Neutrophil (primary cell): ENCODE results near the gene FIGNL1.

Experiments used
- H3K27ac ChIP-seq: fragments of 200-600 bp; sonication (generic); 2 replicates; pipeline ENCODE4 v1.5.1; 2016; ENCODE audit warnings: mild to moderate bottlenecking, moderate library complexity
- H3K27me3 ChIP-seq: fragments of 200-600 bp; sonication (generic); 2 replicates; pipeline ENCODE4 v1.6.0; 2016; ENCODE audit warnings: mild to moderate bottlenecking
- H3K36me3 ChIP-seq: fragments of 200-600 bp; sonication (generic); 2 replicates; pipeline ENCODE4 v1.5.1; 2017
- H3K4me1 ChIP-seq, 2 experiments: fragments of 200-600 bp in 1 of 2; sonication (generic) in 1 of 2; 1 replicate in 1 of 2; 2 replicates in 1 of 2; pipeline versions ENCODE4 v1.5.1 to v1.6.1; 2013 to 2016; ENCODE audit warnings: low read depth in 1 of 2, low read length in 1 of 2, mild to moderate bottlenecking in 1 of 2, moderate library complexity in 1 of 2; ENCODE audit not compliant: control insufficient read depth in 1 of 2, insufficient read depth in 1 of 2
- H3K4me3 ChIP-seq, 2 experiments: fragments of 200-600 bp in 1 of 2; sonication (generic) in 1 of 2; 1 replicate in 1 of 2; 2 replicates in 1 of 2; pipeline ENCODE4 v1.5.1; 2013 to 2016; ENCODE audit warnings: low read depth in 1 of 2, low read length in 1 of 2, mild to moderate bottlenecking in 1 of 2, moderate library complexity in 1 of 2
- H3K9me3 ChIP-seq: fragments of 200-600 bp; sonication (generic); 2 replicates; pipeline ENCODE4 v1.5.1; 2016
- CTCF ChIP-seq: fragments of 200-600 bp; sonication (generic); IDR thresholded peaks from 2 replicates; pipeline ENCODE4 v1.5.1; 2016; ENCODE audit warnings: antibody characterized with exemption

The FIGNL1 gene

GRCh38 chr7:50418526-50419290 lies 31.4 kb downstream of the FIGNL1 start:
- no peak for TF ChIP-seq CTCF
- Histone ChIP-seq H3K36me3 (no peaks in the 10 kb centered on the region), H3K27ac (no peak overlapping the region), H3K27me3 (no peaks in the 10 kb centered on the region), H3K4me3 (no peak overlapping the region), H3K9me3 (no peaks in the 10 kb centered on the region), H3K4me1 (peaks cover 31 to 34% of the 10 kb centered on the region in 2 experiments)

- Histone ChIP-seq H3K36me3 (no peaks in the 10 kb centered on the region), H3K27ac (peak overlapping the region; percentile 86), H3K27me3 (no peaks in the 10 kb centered on the region), H3K9me3 (no peaks in the 10 kb centered on the region), H3K4me3 (no peak overlapping the region), H3K4me1 (peaks cover 31 to 34% of the 10 kb centered on the region in 2 experiments)
- peak; percentile 61 for TF ChIP-seq CTCF
Observed at GRCh38 chr7:50418086-50418515, 32.0 kb downstream of the FIGNL1 start.

GRCh38 chr7:50416527-50417182 lies 33.5 kb downstream of the FIGNL1 start:
- H3K4me1 ChIP-seq, result peaks cover 31 to 34% of the 10 kb centered on the region in 2 experiments
- no peaks in the 10 kb centered on the region for H3K36me3 ChIP-seq
- no peaks in the 10 kb centered on the region for H3K27me3 ChIP-seq
- H3K27ac ChIP-seq, result peak overlapping the region; percentile 86
- TF ChIP-seq CTCF, result no peak
- H3K9me3 ChIP-seq, result no peaks in the 10 kb centered on the region
- peak overlapping the region; percentile 29 to 41 for H3K4me3 ChIP-seq

GRCh38 chr7:50415844-50416364 lies 34.2 kb downstream of the FIGNL1 start:
- no peaks in the 10 kb centered on the region for H3K36me3 ChIP-seq
- peak overlapping the region; percentile 29 to 41 for H3K4me3 ChIP-seq
- TF ChIP-seq CTCF, result no peak
- no peaks in the 10 kb centered on the region for H3K27me3 ChIP-seq
- no peaks in the 10 kb centered on the region for H3K9me3 ChIP-seq
- H3K27ac ChIP-seq, result peak overlapping the region; percentile 86
- peaks cover 31 to 34% of the 10 kb centered on the region in 2 experiments for H3K4me1 ChIP-seq

- Histone ChIP-seq H3K9me3 (no peaks in the 10 kb centered on the region), H3K4me1 (peaks cover 42 to 48% of the 10 kb centered on the region in 2 experiments), H3K27ac (no peak overlapping the region), H3K4me3 (no peak overlapping the region), H3K36me3 (no peaks in the 10 kb centered on the region), H3K27me3 (no peaks in the 10 kb centered on the region)
- no peak for TF ChIP-seq CTCF
Observed at GRCh38 chr7:50413561-50413960, 36.6 kb downstream of the FIGNL1 start.
